ENCODE results near the gene PCDH8. TPM values are rescaled to one million over a fixed set of nuclear protein-coding genes. Genes with fewer than 3 reads are reported as not detected.

PCDH8 gene
- total RNA-seq, 1 experiment from 2014 or later: 4.8 TPM

DNA sequence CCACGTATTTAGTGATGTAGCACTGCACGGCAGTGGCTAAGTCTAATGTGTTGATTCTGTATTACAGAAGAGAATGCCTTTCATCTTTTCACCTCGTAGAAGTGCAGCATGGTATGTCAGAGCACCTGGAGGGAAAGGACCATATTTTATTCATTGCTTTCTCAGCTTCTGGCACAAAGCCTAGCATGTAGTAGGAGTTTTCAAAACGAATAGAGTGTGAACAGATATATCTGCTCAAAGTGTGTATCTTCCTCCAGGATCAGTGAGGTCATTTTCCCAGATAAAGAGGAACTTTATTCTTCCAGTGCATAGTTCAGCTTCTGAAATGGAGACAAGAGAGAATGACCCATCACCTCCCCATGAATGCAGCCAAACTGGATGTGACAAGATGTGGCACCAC lies 21.2 kb upstream of the PCDH8 start:
- peaks cover 5% of the 10 kb centered on the region for H3K9me3 ChIP-seq (ENCODE audit: low read depth, low read length, poor library complexity, severe bottlenecking)
- H3K4me1 ChIP-seq (ENCODE audit: insufficient read depth, low read length, poor library complexity, severe bottlenecking): no peaks in the 10 kb centered on the region
- intact Hi-C loops (cut with micrococcal nuclease; ENCODE audit: unreplicated experiment): no loop called here
- no peak overlapping the region for H3K4me3 ChIP-seq (ENCODE audit: low read depth, low read length, poor library complexity, severe bottlenecking)
- DNase-seq (ENCODE audit: low spot score): no peak
- no peak for TF ChIP-seq EZH2 (IDR thresholded peaks at IDR 0.05; ENCODE audit: borderline replicate concordance, low read depth, low read length, poor library complexity, severe bottlenecking)
- TF ChIP-seq, protein P1, sequence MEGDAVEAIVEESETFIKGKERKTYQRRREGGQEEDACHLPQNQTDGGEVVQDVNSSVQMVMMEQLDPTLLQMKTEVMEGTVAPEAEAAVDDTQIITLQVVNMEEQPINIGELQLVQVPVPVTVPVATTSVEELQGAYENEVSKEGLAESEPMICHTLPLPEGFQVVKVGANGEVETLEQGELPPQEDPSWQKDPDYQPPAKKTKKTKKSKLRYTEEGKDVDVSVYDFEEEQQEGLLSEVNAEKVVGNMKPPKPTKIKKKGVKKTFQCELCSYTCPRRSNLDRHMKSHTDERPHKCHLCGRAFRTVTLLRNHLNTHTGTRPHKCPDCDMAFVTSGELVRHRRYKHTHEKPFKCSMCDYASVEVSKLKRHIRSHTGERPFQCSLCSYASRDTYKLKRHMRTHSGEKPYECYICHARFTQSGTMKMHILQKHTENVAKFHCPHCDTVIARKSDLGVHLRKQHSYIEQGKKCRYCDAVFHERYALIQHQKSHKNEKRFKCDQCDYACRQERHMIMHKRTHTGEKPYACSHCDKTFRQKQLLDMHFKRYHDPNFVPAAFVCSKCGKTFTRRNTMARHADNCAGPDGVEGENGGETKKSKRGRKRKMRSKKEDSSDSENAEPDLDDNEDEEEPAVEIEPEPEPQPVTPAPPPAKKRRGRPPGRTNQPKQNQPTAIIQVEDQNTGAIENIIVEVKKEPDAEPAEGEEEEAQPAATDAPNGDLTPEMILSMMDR (conservative IDR thresholded peaks at IDR 0.05; ENCODE audit: low read depth, low read length): no peak
- no peak overlapping the region for H3K27ac ChIP-seq (ENCODE audit: low read depth, low read length, poor library complexity, severe bottlenecking)
- no TSS peak for BruUV-seq (replicated peaks)
- H3K36me3 ChIP-seq (ENCODE audit: insufficient read depth, low read length, poor library complexity, severe bottlenecking): no peaks in the 10 kb centered on the region
- ChIA-PET POLR2A (ENCODE audit: low non-redundant PET) (no interaction called here), CTCF (no interaction called here)
- H3K27me3 ChIP-seq (replicated peaks; ENCODE audit: insufficient read depth, low read depth, low read length, poor library complexity): no peaks in the 10 kb centered on the region

DNA sequence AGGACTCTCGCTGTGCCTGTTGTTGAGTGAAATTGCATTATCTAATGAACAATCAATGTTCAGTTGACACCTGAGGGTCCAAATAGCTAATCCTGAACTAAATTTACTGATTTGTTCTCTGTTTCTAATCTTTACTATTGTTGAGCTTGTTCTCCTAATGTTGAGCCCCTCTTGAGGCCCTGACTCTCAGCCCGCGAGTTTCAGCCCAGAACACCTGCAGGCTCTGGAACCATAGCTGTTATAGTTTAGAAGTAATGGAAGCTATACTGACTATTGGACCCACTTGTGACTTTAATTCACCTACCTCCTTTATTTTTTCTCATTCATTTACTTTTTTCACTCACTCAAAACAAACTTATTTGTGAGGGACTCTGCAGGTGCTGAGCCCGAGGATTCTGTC lies 20.6 kb upstream of the PCDH8 start:
- DNase-seq (ENCODE audit: low spot score): no peak
- intact Hi-C loops (cut with micrococcal nuclease; ENCODE audit: unreplicated experiment): no loop called here
- TF ChIP-seq, protein P1 (conservative IDR thresholded peaks at IDR 0.05; ENCODE audit: low read depth, low read length): no peak
- CTCF ChIA-PET: no interaction called here
- POLR2A ChIA-PET (ENCODE audit: low non-redundant PET): no interaction called here
- no peaks in the 10 kb centered on the region for H3K9me3 ChIP-seq (ENCODE audit: low read depth, low read length, poor library complexity, severe bottlenecking)
- no peak overlapping the region for H3K4me3 ChIP-seq (ENCODE audit: low read depth, low read length, poor library complexity, severe bottlenecking)
- H3K36me3 ChIP-seq (ENCODE audit: insufficient read depth, low read length, poor library complexity, severe bottlenecking): no peaks in the 10 kb centered on the region
- H3K27ac ChIP-seq (ENCODE audit: low read depth, low read length, poor library complexity, severe bottlenecking): no peak overlapping the region
- no peaks in the 10 kb centered on the region for H3K27me3 ChIP-seq (replicated peaks; ENCODE audit: insufficient read depth, low read depth, low read length, poor library complexity)
- BruUV-seq (replicated peaks): no TSS peak
- H3K4me1 ChIP-seq (ENCODE audit: insufficient read depth, low read length, poor library complexity, severe bottlenecking): no peaks in the 10 kb centered on the region

DNA sequence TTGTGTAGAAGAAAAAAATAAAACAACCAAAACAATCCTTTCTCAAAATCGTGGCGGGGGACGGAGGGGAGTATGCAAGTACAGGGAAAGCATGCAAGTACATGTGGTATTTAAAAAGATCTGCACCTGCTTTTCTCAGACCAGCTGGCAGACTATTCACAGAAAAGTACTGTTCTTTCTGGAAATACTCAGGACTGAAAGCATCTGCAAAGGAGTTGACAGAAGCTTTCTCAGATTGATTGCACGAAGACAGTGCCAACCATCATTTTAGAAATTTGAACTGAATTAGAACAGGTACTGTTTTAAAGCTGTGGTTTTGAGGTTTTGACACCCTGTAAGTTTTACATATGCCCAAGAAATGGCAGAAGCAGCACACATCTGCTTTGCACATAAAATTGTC lies 19.8 kb upstream of the PCDH8 start:
- H3K9me3 ChIP-seq (ENCODE audit: low read depth, low read length, poor library complexity, severe bottlenecking): no peaks in the 10 kb centered on the region
- no TSS peak for BruUV-seq (replicated peaks)
- no peak for TF ChIP-seq EZH2 (IDR thresholded peaks at IDR 0.05; ENCODE audit: borderline replicate concordance, low read depth, low read length, poor library complexity, severe bottlenecking)
- TF ChIP-seq, protein P1 (conservative IDR thresholded peaks at IDR 0.05; ENCODE audit: low read depth, low read length): no peak
- H3K36me3 ChIP-seq (ENCODE audit: insufficient read depth, low read length, poor library complexity, severe bottlenecking): no peaks in the 10 kb centered on the region
- no peak overlapping the region for H3K27ac ChIP-seq (ENCODE audit: low read depth, low read length, poor library complexity, severe bottlenecking)
- ChIA-PET CTCF (no interaction called here), POLR2A (ENCODE audit: low non-redundant PET) (no interaction called here)
- H3K4me3 ChIP-seq (ENCODE audit: low read depth, low read length, poor library complexity, severe bottlenecking): no peak overlapping the region
- intact Hi-C loops (cut with micrococcal nuclease; ENCODE audit: unreplicated experiment): no loop called here
- H3K4me1 ChIP-seq (ENCODE audit: insufficient read depth, low read length, poor library complexity, severe bottlenecking): no peaks in the 10 kb centered on the region
- H3K27me3 ChIP-seq (replicated peaks; ENCODE audit: insufficient read depth, low read depth, low read length, poor library complexity): no peaks in the 10 kb centered on the region
- no peak for DNase-seq (ENCODE audit: low spot score)

Measured in A673 (cell line).